H9 (cell line): ENCODE measurements around the gene FLT3LG. TPM values are rescaled to one million over a fixed set of nuclear protein-coding genes. Genes with fewer than 3 reads are reported as not detected.

Source experiments
- DNase-seq: peaks from one replicate; pipeline ENCODE4 v3.0.0-alpha.2; 2017
- H2AFZ ChIP-seq: one replicate; pipeline ENCODE4 v1.6.1; 2013; ENCODE audit warnings: mild to moderate bottlenecking, low read length, control low read depth, moderate library complexity
- H2AK5ac ChIP-seq: 2 replicates; pipeline ENCODE4 v1.6.1; 2013; ENCODE audit warnings: low read length, control low read depth, mixed read lengths; ENCODE audit not compliant: insufficient read length
- H2BK120ac ChIP-seq: one replicate; pipeline ENCODE4 v1.6.1; 2013; ENCODE audit warnings: low read depth, mild to moderate bottlenecking, low read length, control low read depth, inconsistent platforms; ENCODE audit not compliant: poor library complexity, severe bottlenecking
- H2BK12ac ChIP-seq: 2 replicates; pipeline ENCODE4 v1.6.1; 2013; ENCODE audit warnings: low read length, control low read depth, mixed read lengths, low read depth; ENCODE audit not compliant: insufficient read length
- H2BK15ac ChIP-seq: 2 replicates; pipeline ENCODE4 v1.6.1; 2013; ENCODE audit warnings: low read depth, low read length, control low read depth
- H2BK20ac ChIP-seq: one replicate; pipeline ENCODE4 v1.6.1; 2013; ENCODE audit warnings: low read depth, mild to moderate bottlenecking, low read length, control low read depth, inconsistent platforms; ENCODE audit not compliant: poor library complexity, severe bottlenecking
- H2BK5ac ChIP-seq: 2 replicates; pipeline ENCODE4 v1.6.1; 2013; ENCODE audit warnings: low read length, control low read depth, mixed read lengths; ENCODE audit not compliant: insufficient read length
- H3K14ac ChIP-seq: 2 replicates; pipeline ENCODE4 v1.6.1; 2013; ENCODE audit warnings: low read length, control low read depth; ENCODE audit not compliant: insufficient read depth
- H3K18ac ChIP-seq: 2 replicates; pipeline ENCODE4 v1.6.1; 2013; ENCODE audit warnings: low read depth, mild to moderate bottlenecking, mixed read lengths, low read length, control low read depth; ENCODE audit not compliant: insufficient read length
- H3K23ac ChIP-seq: 2 replicates; pipeline ENCODE4 v1.6.1; 2013; ENCODE audit warnings: low read length, control low read depth, mixed read lengths, low read depth; ENCODE audit not compliant: insufficient read length
- H3K23me2 ChIP-seq: 2 replicates; pipeline ENCODE4 v1.6.1; 2013; ENCODE audit warnings: low read depth, mild to moderate bottlenecking, mixed read lengths, low read length, control low read depth; ENCODE audit not compliant: insufficient read length, poor library complexity, severe bottlenecking
- H3K27ac ChIP-seq: 2 replicates; pipeline ENCODE4 v1.5.1; 2013; ENCODE audit warnings: low read length, control low read depth, mixed read lengths, low read depth; ENCODE audit not compliant: insufficient read length
- H3K27me3 ChIP-seq: 2 replicates; pipeline ENCODE4 v1.6.1; 2013; ENCODE audit warnings: low read length, control low read depth, inconsistent platforms; ENCODE audit not compliant: insufficient read depth
- H3K4ac ChIP-seq: 2 replicates; pipeline ENCODE4 v1.6.1; 2013; ENCODE audit warnings: low read depth, mild to moderate bottlenecking, control low read depth, inconsistent platforms, low read length, moderate library complexity
- H3K4me1 ChIP-seq: 2 replicates; pipeline ENCODE4 v1.6.1; 2013; ENCODE audit warnings: low read length, control low read depth, inconsistent platforms; ENCODE audit not compliant: insufficient read depth
- H3K4me2 ChIP-seq: 2 replicates; pipeline ENCODE4 v1.6.1; 2013; ENCODE audit warnings: low read length, control low read depth, mixed read lengths; ENCODE audit not compliant: insufficient read length, insufficient read depth
- H3K56ac ChIP-seq: 2 replicates; pipeline ENCODE4 v1.6.1; 2013; ENCODE audit warnings: low read depth, mild to moderate bottlenecking, mixed read lengths, low read length, control low read depth; ENCODE audit not compliant: insufficient read length
- H3K79me1 ChIP-seq: 2 replicates; pipeline ENCODE4 v1.6.1; 2013; ENCODE audit warnings: low read depth, mild to moderate bottlenecking, moderate library complexity, low read length, control low read depth, inconsistent platforms; ENCODE audit not compliant: insufficient read depth, poor library complexity, severe bottlenecking
- H3K79me2 ChIP-seq: 2 replicates; pipeline ENCODE4 v1.6.1; 2013; ENCODE audit warnings: low read length, control low read depth, inconsistent platforms; ENCODE audit not compliant: insufficient read depth
- H3K9ac ChIP-seq: 2 replicates; pipeline ENCODE4 v1.6.1; 2013; ENCODE audit warnings: low read length, control low read depth, mixed read lengths; ENCODE audit not compliant: insufficient read length; ENCODE audit errors: extremely low read depth
- H3K9me3 ChIP-seq: one replicate; pipeline ENCODE4 v1.6.1; 2013; ENCODE audit warnings: low read depth, low read length, inconsistent platforms; ENCODE audit not compliant: control insufficient read depth
- H3T11ph ChIP-seq: one replicate; pipeline ENCODE4 v1.6.1; 2013; ENCODE audit warnings: mild to moderate bottlenecking, low read length, control low read depth, inconsistent platforms
- H4K20me1 ChIP-seq: one replicate; pipeline ENCODE4 v1.6.1; 2013; ENCODE audit not compliant: control insufficient read depth, insufficient read length, insufficient read depth
- H4K5ac ChIP-seq: 2 replicates; pipeline ENCODE4 v1.6.1; 2013; ENCODE audit warnings: low read depth, mild to moderate bottlenecking, mixed read lengths, low read length, control low read depth; ENCODE audit not compliant: insufficient read length
- H4K8ac ChIP-seq: replicated peaks from 2 replicates; pipeline ENCODE4 v1.6.1; 2013; ENCODE audit warnings: low read length, control low read depth, mixed read lengths, low read depth; ENCODE audit not compliant: insufficient read length
- H4K91ac ChIP-seq: 2 replicates; pipeline ENCODE4 v1.6.1; 2013; ENCODE audit warnings: low read depth, mild to moderate bottlenecking, moderate library complexity, mixed read lengths, low read length, control low read depth; ENCODE audit not compliant: insufficient read length
- H3K27ac Mint-ChIP-seq, 3 experiments: 2 replicates in 2 of 3; 3 replicates in 1 of 3; pipeline ENCODE4 v1.8.0; 2020 to 2021; ENCODE audit warnings: mixed read lengths in 3 of 3, mild to moderate bottlenecking in 1 of 3, moderate library complexity in 1 of 3
- H3K27me3 Mint-ChIP-seq: 2 replicates; pipeline ENCODE4 v1.8.0; 2021; ENCODE audit warnings: low read depth, mild to moderate bottlenecking, moderate library complexity, mixed read lengths
- H3K36me3 Mint-ChIP-seq, 3 experiments: 2 replicates in 2 of 3; 3 replicates in 1 of 3; pipeline ENCODE4 v1.8.0; 2020 to 2021; ENCODE audit warnings: low read depth in 3 of 3, mixed read lengths in 3 of 3; ENCODE audit not compliant: insufficient read depth in 1 of 3
- H3K4me1 Mint-ChIP-seq, 2 experiments: 2 replicates each; pipeline ENCODE4 v1.8.0; 2020; ENCODE audit warnings: mixed read lengths in 2 of 2
- H3K4me3 Mint-ChIP-seq, 2 experiments: 2 replicates in 1 of 2; 3 replicates in 1 of 2; pipeline ENCODE4 v1.8.0; 2020 to 2021; ENCODE audit warnings: mild to moderate bottlenecking in 2 of 2, mixed read lengths in 2 of 2, moderate library complexity in 1 of 2
- H3K9me3 Mint-ChIP-seq, 2 experiments: 2 replicates in 1 of 2; 3 replicates in 1 of 2; pipeline ENCODE4 v1.8.0; 2020; ENCODE audit warnings: mild to moderate bottlenecking in 2 of 2, mixed read lengths in 2 of 2, moderate library complexity in 1 of 2
- WGBS: extraction: QIAGEN DNeasy Blood & Tissue Kit; methylation state at CpG from one replicate; pipeline ENCODE4 v1.1.7; 2013; ENCODE audit warnings: missing lambda C conversion rate, low lambda C conversion rate, mixed read lengths; ENCODE audit not compliant: insufficient read length; ENCODE audit errors: extremely low coverage; 5-methylcytosine and 5-hydroxymethylcytosine counted together
- total RNA-seq: library from RNA; stranded (reverse); gene quantifications from 2 replicates; pipeline ENCODE4 v1.2.1, GENCODE V29; 2021
- TF ChIP-seq, protein P1 (sequence below): fragments of 200-600 bp; sonication (generic); conservative IDR thresholded peaks from 3 replicates; pipeline ENCODE4 v1.8.0; 2021; ENCODE audit warnings: antibody characterized with exemption, mild to moderate bottlenecking

The FLT3LG gene
- total RNA-seq, 1 experiment from 2014 or later, result 2.1 TPM

GRCh38 chr19:49436381-49437017 is 37.5 kb upstream of the FLT3LG start:
- Histone ChIP-seq H2BK12ac (no peak overlapping the region), H4K20me1 (no peaks in the 10 kb centered on the region), H4K5ac (no peak overlapping the region), H4K8ac (no peak overlapping the region), H3K4me2 (peak overlapping the region; percentile 21), H3K14ac (no peak overlapping the region), H2AFZ (no peak overlapping the region), H3K18ac (no peak overlapping the region), H3K27me3 (peaks cover 36% of the 10 kb centered on the region; the same call in 1 of the 2 replicates), H2BK15ac (no peak overlapping the region), H3K79me1 (no peaks in the 10 kb centered on the region), H3K27ac (no peak overlapping the region), H3K4ac (no peak overlapping the region), H3K9ac (no peak overlapping the region), H3K79me2 (no peaks in the 10 kb centered on the region), H2BK20ac (no peak overlapping the region), H2BK5ac (no peak overlapping the region), H3T11ph (no peak overlapping the region), H2BK120ac (no peak overlapping the region), H2AK5ac (no peak overlapping the region), H3K9me3 (no peaks in the 10 kb centered on the region), H3K56ac (no peak overlapping the region), H3K4me1 (no peaks in the 10 kb centered on the region), H3K23me2 (peaks cover 11% of the 10 kb centered on the region), H4K91ac (no peak overlapping the region), H3K23ac (no peak overlapping the region)
- H3K4me1 Mint-ChIP-seq, result peaks cover 24 to 62% of the 10 kb centered on the region in 2 experiments
- peaks cover 3 to 9% (median 5%) of the 10 kb centered on the region in 3 experiments; a peak in 6 of 7 replicates for H3K36me3 Mint-ChIP-seq
- H3K9me3 Mint-ChIP-seq, result peaks cover 4 to 8% of the 10 kb centered on the region in 2 experiments; a peak in 3 of 5 replicates
- H3K27ac Mint-ChIP-seq, result peak overlapping the region in 2 of 3 experiments; percentile 22 to 88; a peak in 2 of 7 replicates
- no CpG with 5 or more reads among the region's 42 CpGs for WGBS
- TF ChIP-seq, protein P1, sequence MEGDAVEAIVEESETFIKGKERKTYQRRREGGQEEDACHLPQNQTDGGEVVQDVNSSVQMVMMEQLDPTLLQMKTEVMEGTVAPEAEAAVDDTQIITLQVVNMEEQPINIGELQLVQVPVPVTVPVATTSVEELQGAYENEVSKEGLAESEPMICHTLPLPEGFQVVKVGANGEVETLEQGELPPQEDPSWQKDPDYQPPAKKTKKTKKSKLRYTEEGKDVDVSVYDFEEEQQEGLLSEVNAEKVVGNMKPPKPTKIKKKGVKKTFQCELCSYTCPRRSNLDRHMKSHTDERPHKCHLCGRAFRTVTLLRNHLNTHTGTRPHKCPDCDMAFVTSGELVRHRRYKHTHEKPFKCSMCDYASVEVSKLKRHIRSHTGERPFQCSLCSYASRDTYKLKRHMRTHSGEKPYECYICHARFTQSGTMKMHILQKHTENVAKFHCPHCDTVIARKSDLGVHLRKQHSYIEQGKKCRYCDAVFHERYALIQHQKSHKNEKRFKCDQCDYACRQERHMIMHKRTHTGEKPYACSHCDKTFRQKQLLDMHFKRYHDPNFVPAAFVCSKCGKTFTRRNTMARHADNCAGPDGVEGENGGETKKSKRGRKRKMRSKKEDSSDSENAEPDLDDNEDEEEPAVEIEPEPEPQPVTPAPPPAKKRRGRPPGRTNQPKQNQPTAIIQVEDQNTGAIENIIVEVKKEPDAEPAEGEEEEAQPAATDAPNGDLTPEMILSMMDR, result no peak
- H3K4me3 Mint-ChIP-seq, result peak overlapping the region; percentile 33 to 76; a peak in 4 of 5 replicates
- H3K27me3 Mint-ChIP-seq, result peaks cover 88% of the 10 kb centered on the region
- peak; percentile 98 for DNase-seq
